GM19099 (cell line): Measurements from ENCODE around the gene ATP2B1.

Experiments used
- POLR2A ChIP-seq: IDR thresholded peaks from 3 replicates; pipeline ENCODE4 v1.6.1; 2011; ENCODE audit warnings: low read depth; ENCODE audit not compliant: insufficient read length; ENCODE audit errors: extremely low read depth

The ATP2B1 gene

GRCh38 chr12:89657066-89657465 lies 51.6 kb downstream of the ATP2B1 start:
- no peak for TF ChIP-seq POLR2A

- TF ChIP-seq POLR2A: no peak
Measured at GRCh38 chr12:89655841-89656240, 52.8 kb downstream of the ATP2B1 start.

- TF ChIP-seq POLR2A: no peak
Measured at GRCh38 chr12:89651192-89651591, 57.4 kb downstream of the ATP2B1 start.

GRCh38 chr12:89650239-89650638 lies 58.4 kb downstream of the ATP2B1 start:
- TF ChIP-seq POLR2A: no peak

GRCh38 chr12:89649820-89650219 lies 58.8 kb downstream of the ATP2B1 start:
- TF ChIP-seq POLR2A: no peak

- no peak for TF ChIP-seq POLR2A
Measured at GRCh38 chr12:89649139-89649538, 59.5 kb downstream of the ATP2B1 start.

- TF ChIP-seq POLR2A: no peak
Measured at GRCh38 chr12:89648211-89648930, 60.3 kb downstream of the ATP2B1 start.

GRCh38 chr12:89645434-89645833 lies 63.2 kb downstream of the ATP2B1 start:
- TF ChIP-seq POLR2A: no peak

GRCh38 chr12:89642959-89643358 lies 65.7 kb downstream of the ATP2B1 start:
- no peak for TF ChIP-seq POLR2A

GRCh38 chr12:89636776-89637160 lies 71.9 kb downstream of the ATP2B1 start:
- no peak for TF ChIP-seq POLR2A

- TF ChIP-seq POLR2A: no peak
Measured at GRCh38 chr12:89636052-89636775, 72.4 kb downstream of the ATP2B1 start.

- no peak for TF ChIP-seq POLR2A
Measured at GRCh38 chr12:89634508-89634907, 74.1 kb downstream of the ATP2B1 start.

- no peak for TF ChIP-seq POLR2A
Measured at GRCh38 chr12:89632778-89633177, 75.9 kb downstream of the ATP2B1 start.

- no peak for TF ChIP-seq POLR2A
Measured at GRCh38 chr12:89622115-89622514, 86.5 kb downstream of the ATP2B1 start.

- no peak for TF ChIP-seq POLR2A
Measured at GRCh38 chr12:89621521-89621920, 87.1 kb downstream of the ATP2B1 start.

GRCh38 chr12:89619764-89620163 lies 88.9 kb downstream of the ATP2B1 start:
- no peak for TF ChIP-seq POLR2A
